Hepatocyte (in vitro differentiated cells): ENCODE results near the gene FCRL6. TPM values are rescaled to one million over a fixed set of nuclear protein-coding genes. Genes with fewer than 3 reads are reported as not detected.

Experiments used
- DNase-seq: peaks from one replicate; pipeline ENCODE4 v3.0.0-alpha.2; 2016; ENCODE audit warnings: low spot score
- H2AFZ ChIP-seq: fragments of 200-600 bp; sonication (generic); 2 replicates; pipeline ENCODE4 v1.6.0; 2016; ENCODE audit warnings: antibody characterized with exemption, mild to moderate bottlenecking
- H3K27ac ChIP-seq: fragments of 200-600 bp; sonication (generic); 2 replicates; pipeline ENCODE4 v1.5.1; 2016; ENCODE audit warnings: mild to moderate bottlenecking
- H3K27me3 ChIP-seq: fragments of 200-600 bp; sonication (generic); 2 replicates; pipeline ENCODE4 v1.6.1; 2016
- H3K36me3 ChIP-seq: fragments of 200-600 bp; sonication (generic); replicated peaks from 2 replicates; pipeline ENCODE4 v1.5.1; 2016; ENCODE audit warnings: low read depth; ENCODE audit not compliant: insufficient read depth
- H3K4me1 ChIP-seq: fragments of 200-600 bp; sonication (generic); 2 replicates; pipeline ENCODE4 v1.5.1; 2016; ENCODE audit warnings: mild to moderate bottlenecking, moderate library complexity; ENCODE audit not compliant: insufficient read depth
- H3K4me2 ChIP-seq: fragments of 200-600 bp; sonication (generic); 2 replicates; pipeline ENCODE4 v1.6.0; 2016
- H3K4me3 ChIP-seq: fragments of 200-600 bp; sonication (generic); 2 replicates; pipeline ENCODE4 v1.5.1; 2016; ENCODE audit warnings: mild to moderate bottlenecking
- H3K79me2 ChIP-seq: fragments of 200-600 bp; sonication (generic); 2 replicates; pipeline ENCODE4 v1.6.0; 2017; ENCODE audit warnings: mild to moderate bottlenecking
- H3K9me2 ChIP-seq: fragments of 200-600 bp; sonication (generic); replicated peaks from 2 replicates; pipeline ENCODE4 v1.6.0; 2017; ENCODE audit warnings: mild to moderate bottlenecking; ENCODE audit not compliant: insufficient read depth
- H3K9me3 ChIP-seq: fragments of 200-600 bp; sonication (generic); 2 replicates; pipeline ENCODE4 v1.5.1; 2016; ENCODE audit warnings: low read depth, mild to moderate bottlenecking
- H4K20me1 ChIP-seq: fragments of 200-600 bp; sonication (generic); 2 replicates; pipeline ENCODE4 v1.6.0; 2016; ENCODE audit warnings: mild to moderate bottlenecking; ENCODE audit not compliant: insufficient read depth, poor library complexity, severe bottlenecking
- CTCF ChIP-seq: fragments of 200-600 bp; sonication (generic); IDR thresholded peaks from 2 replicates; pipeline ENCODE4 v1.5.1; 2016; ENCODE audit warnings: antibody characterized with exemption, mild to moderate bottlenecking; ENCODE audit not compliant: poor library complexity
- EZH2 ChIP-seq: fragments of 200-600 bp; sonication (generic); IDR thresholded peaks from 2 replicates; pipeline ENCODE4 v1.6.1; 2016; ENCODE audit warnings: antibody characterized with exemption, mild to moderate bottlenecking, borderline replicate concordance
- EZH2phosphoT487 ChIP-seq: fragments of 200-600 bp; sonication (generic); IDR thresholded peaks from one replicate; pipeline ENCODE4 v1.6.1; 2018; ENCODE audit warnings: antibody characterized with exemption, mild to moderate bottlenecking, low read depth, moderate library complexity; ENCODE audit not compliant: unreplicated experiment, severe bottlenecking
- WGBS: methylation state at CpG from one replicate; pipeline ENCODE4 v1.1.6; 2016; ENCODE audit warnings: low lambda C conversion rate; ENCODE audit errors: missing lambda C conversion rate; 5-methylcytosine and 5-hydroxymethylcytosine counted together
- polyA plus RNA-seq: library from polyadenylated mRNA; unstranded; fragments of >200 nt; fragmentation: Nextera tagmentation; extraction: Ambion mirVana; gene quantifications from 2 replicates; pipeline ENCODE4 v1.2.1, GENCODE V29; 2016
- total RNA-seq: library from RNA; depleted of rRNA; stranded (reverse); fragments of >200 nt; gene quantifications from 2 replicates; pipeline ENCODE4 v1.2.3, GENCODE V29; 2014

Gene FCRL6
- total and polyA plus RNA-seq, 2 experiments from 2014 or later = not detected

DNA sequence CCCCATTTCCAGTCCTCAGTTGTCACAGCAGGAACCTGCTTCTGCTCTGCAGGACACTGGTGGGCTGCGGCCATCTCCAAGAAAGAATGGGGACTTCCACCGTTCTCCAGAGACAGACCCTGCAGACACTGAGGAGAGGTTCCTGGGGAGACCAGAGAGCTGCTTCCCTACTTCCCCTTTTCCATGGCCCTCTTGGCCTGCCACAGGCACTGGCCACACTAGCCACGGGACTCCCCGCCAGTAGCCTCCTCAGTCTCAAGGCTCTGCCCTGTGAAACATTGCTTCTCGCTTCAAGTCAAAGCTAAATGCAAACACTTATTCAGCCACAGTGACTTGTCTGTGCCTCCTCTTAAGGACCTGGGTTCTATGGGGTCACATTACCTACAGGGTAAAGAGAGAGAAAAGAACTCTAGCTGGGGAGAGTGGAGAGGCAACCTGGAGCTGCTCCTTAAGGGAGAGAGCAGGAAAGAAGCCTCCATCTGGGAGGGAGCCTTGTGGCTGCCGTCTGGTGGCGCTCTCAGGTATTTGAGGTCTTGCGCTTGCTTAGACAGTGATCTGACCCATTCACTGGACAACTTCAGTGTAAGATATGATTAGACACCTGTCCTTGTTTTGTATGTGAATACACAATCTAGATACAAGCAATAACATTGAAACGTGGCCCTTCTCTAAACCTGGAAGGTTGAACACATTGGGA, 19.2 kb downstream of the FCRL6 start:
- Histone ChIP-seq H3K79me2 (no peaks in the 10 kb centered on the region), H3K27me3 (peaks cover 19% of the 10 kb centered on the region), H3K4me2 (no peak overlapping the region), H3K9me2 (no peaks in the 10 kb centered on the region), H2AFZ (no peak overlapping the region), H3K9me3 (no peaks in the 10 kb centered on the region), H4K20me1 (no peaks in the 10 kb centered on the region), H3K4me3 (no peak overlapping the region), H3K27ac (no peak overlapping the region), H3K36me3 (no peaks in the 10 kb centered on the region), H3K4me1 (no peaks in the 10 kb centered on the region)
- 78% methylated on average over 9 of the region's 9 CpGs for WGBS
- no peak for DNase-seq
- no peak for TF ChIP-seq CTCF
- TF ChIP-seq EZH2 = no peak
- no peak for TF ChIP-seq EZH2phosphoT487

DNA sequence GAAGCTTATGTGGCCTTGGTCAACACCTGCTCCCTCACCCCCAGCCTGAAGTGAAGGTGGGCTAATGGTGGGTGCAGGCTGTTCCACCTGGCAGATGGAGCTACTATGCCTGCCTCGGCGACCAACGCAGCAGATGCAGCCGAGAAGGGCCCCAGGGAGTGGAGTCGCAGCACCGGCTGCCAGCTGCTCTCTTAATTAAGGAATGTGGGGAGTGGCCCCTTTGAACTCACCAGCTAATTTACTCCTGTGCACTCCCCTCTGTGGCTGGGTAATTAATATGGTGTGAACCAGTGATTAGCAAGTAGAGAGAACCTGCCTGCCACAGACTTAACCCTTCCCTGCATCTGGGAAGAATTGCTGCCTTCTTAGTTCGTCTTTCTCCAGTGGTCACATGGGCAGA, 21.2 kb downstream of the FCRL6 start:
- Histone ChIP-seq H3K4me3 (no peak overlapping the region), H3K9me2 (no peaks in the 10 kb centered on the region), H3K9me3 (no peaks in the 10 kb centered on the region), H4K20me1 (no peaks in the 10 kb centered on the region), H3K27ac (no peak overlapping the region), H3K4me2 (no peak overlapping the region), H3K79me2 (no peaks in the 10 kb centered on the region), H3K4me1 (no peaks in the 10 kb centered on the region), H3K36me3 (no peaks in the 10 kb centered on the region), H3K27me3 (peaks cover 19% of the 10 kb centered on the region), H2AFZ (no peak overlapping the region)
- TF ChIP-seq EZH2phosphoT487 (no peak), CTCF (no peak), EZH2 (no peak)
- WGBS = 12% methylated on average over 7 of the region's 7 CpGs
- DNase-seq = no peak

- Histone ChIP-seq H4K20me1 (no peaks in the 10 kb centered on the region), H3K9me2 (no peaks in the 10 kb centered on the region), H2AFZ (no peak overlapping the region), H3K4me3 (no peak overlapping the region), H3K27me3 (peaks cover 19% of the 10 kb centered on the region), H3K36me3 (no peaks in the 10 kb centered on the region), H3K4me2 (no peak overlapping the region), H3K27ac (no peak overlapping the region), H3K9me3 (no peaks in the 10 kb centered on the region), H3K79me2 (no peaks in the 10 kb centered on the region), H3K4me1 (no peaks in the 10 kb centered on the region)
- DNase-seq = no peak
- WGBS = 41% methylated on average over 3 of the region's 3 CpGs
- no peak for TF ChIP-seq EZH2
- TF ChIP-seq EZH2phosphoT487 = no peak
- TF ChIP-seq CTCF = no peak
These were observed 23.4 kb downstream of the FCRL6 start for GRCh38 chr1:159825564-159825963.
